Kidney epithelial cell (primary cell): ENCODE data around the gene RAF1. TPM values are rescaled to one million over a fixed set of nuclear protein-coding genes. Genes with fewer than 3 reads are reported as not detected.

Source experiments
- DNase-seq: peaks from one replicate; pipeline ENCODE4 v3.0.0-alpha.2; 2010; ENCODE audit warnings: low read depth
- H3K27me3 ChIP-seq: 2 replicates; pipeline ENCODE4 v1.6.0; 2011; ENCODE audit warnings: low read length; ENCODE audit not compliant: control insufficient read depth, insufficient read depth
- H3K36me3 ChIP-seq: 2 replicates; pipeline ENCODE4 v1.5.1; 2011; ENCODE audit warnings: low read length; ENCODE audit not compliant: control insufficient read depth, insufficient read depth
- H3K4me3 ChIP-seq: 2 replicates; pipeline ENCODE4 v1.5.1; 2011; ENCODE audit warnings: low read depth, mild to moderate bottlenecking, control low read depth, low read length
- CTCF ChIP-seq: IDR thresholded peaks from 2 replicates; pipeline ENCODE4 v1.5.1; 2011; ENCODE audit warnings: mild to moderate bottlenecking, moderate library complexity, low read length, control low read depth, inconsistent platforms; ENCODE audit not compliant: insufficient read depth, poor library complexity, severe bottlenecking
- total RNA-seq: library from RNA; depleted of rRNA; stranded (reverse); fragments of >200 nt; gene quantifications from 2 replicates; pipeline ENCODE4 v1.2.3, GENCODE V29; 2015

The RAF1 gene
- total RNA-seq, 1 donor from 2014 or later, result 56.9 TPM

- no peak for TF ChIP-seq CTCF
- Histone ChIP-seq H3K4me3 (no peak overlapping the region), H3K27me3 (no peaks in the 10 kb centered on the region), H3K36me3 (no peaks in the 10 kb centered on the region)
- no peak for DNase-seq
Measured at GRCh38 chr3:12695916-12696315, 32.0 kb upstream of the RAF1 start.

- DNase-seq, result no peak
- Histone ChIP-seq H3K27me3 (no peaks in the 10 kb centered on the region), H3K4me3 (no peak overlapping the region), H3K36me3 (no peaks in the 10 kb centered on the region)
- no peak for TF ChIP-seq CTCF
Measured at GRCh38 chr3:12695112-12695511, 31.2 kb upstream of the RAF1 start.

GRCh38 chr3:12692444-12692843 lies 28.5 kb upstream of the RAF1 start:
- no peak for DNase-seq
- no peaks in the 10 kb centered on the region for H3K36me3 ChIP-seq
- no peak for TF ChIP-seq CTCF
- H3K4me3 ChIP-seq, result no peak overlapping the region
- H3K27me3 ChIP-seq, result peaks cover 2% of the 10 kb centered on the region

GRCh38 chr3:12689997-12690711 lies 26.2 kb upstream of the RAF1 start:
- no peak for DNase-seq
- Histone ChIP-seq H3K27me3 (peaks cover 2% of the 10 kb centered on the region), H3K4me3 (no peak overlapping the region), H3K36me3 (no peaks in the 10 kb centered on the region)
- TF ChIP-seq CTCF, result no peak

GRCh38 chr3:12687948-12688347 lies 24.0 kb upstream of the RAF1 start:
- no peak for TF ChIP-seq CTCF
- Histone ChIP-seq H3K36me3 (no peaks in the 10 kb centered on the region), H3K27me3 (peaks cover 2% of the 10 kb centered on the region), H3K4me3 (no peak overlapping the region)
- DNase-seq, result no peak

GRCh38 chr3:12686096-12686495 lies 22.2 kb upstream of the RAF1 start:
- no peak for DNase-seq
- H3K4me3 ChIP-seq, result no peak overlapping the region
- H3K36me3 ChIP-seq, result no peaks in the 10 kb centered on the region
- TF ChIP-seq CTCF, result no peak
- H3K27me3 ChIP-seq, result peaks cover 2% of the 10 kb centered on the region
